HEK293 (cell line): ENCODE data around the gene KIF17.
A peak's percentile ranks its signal among the peaks of the same experiment; 100 is the strongest.

Experiments used
- CTCF ChIA-PET: fragments of 350-600 bp; formaldehyde crosslinking; extraction: SDS; loops from one replicate; lab custom pipeline; 2021; ENCODE audit warnings: antibody characterized with exemption; lab: Yijun Ruan, JAX
- POLR2A ChIA-PET: fragments of 300-600 bp; formaldehyde crosslinking; extraction: SDS; loops from one replicate; lab custom pipeline; 2020; ENCODE audit warnings: antibody characterized with exemption, inconsistent platforms; lab: Yijun Ruan, JAX
- H3K27ac ChIP-seq: fragments of 200-500 bp; sonication (Bioruptor generic); 2 replicates; pipeline ENCODE4 v1.5.1; 2014; ENCODE audit warnings: low read depth, low read length, control low read depth, inconsistent platforms; ENCODE audit errors: extremely low read depth
- H3K36me3 ChIP-seq, 2 experiments: fragments of 200-500 bp in 1 of 2; sonication (Bioruptor generic) in 1 of 2; 1 replicate in 1 of 2; 2 replicates in 1 of 2; pipeline ENCODE4 v1.5.1; 2014 to 2017; ENCODE audit warnings: inconsistent platforms in 2 of 2, low read length in 2 of 2; ENCODE audit not compliant: control insufficient read depth in 2 of 2, insufficient read depth in 1 of 2
- H3K4me1 ChIP-seq: fragments of 200-500 bp; sonication (Bioruptor generic); 2 replicates; pipeline ENCODE4 v1.5.1; 2014; ENCODE audit warnings: mild to moderate bottlenecking, low read length, inconsistent platforms; ENCODE audit not compliant: control insufficient read depth, insufficient read depth
- H3K4me3 ChIP-seq: 2 replicates; pipeline ENCODE4 v1.5.1; 2011; ENCODE audit warnings: low read depth, mild to moderate bottlenecking, control low read depth, low read length, moderate library complexity
- H3K9me3 ChIP-seq: fragments of 200-500 bp; sonication (Bioruptor generic); 2 replicates; pipeline ENCODE4 v1.5.1; 2014; ENCODE audit warnings: low read depth, low read length, inconsistent platforms; ENCODE audit not compliant: control insufficient read depth, insufficient read depth
- GLIS2 ChIP-seq: fragments of 450-650 bp; formaldehyde crosslinking; IDR thresholded peaks from 2 replicates; pipeline ENCODE4 v1.5.1; 2016; ENCODE audit warnings: missing biosample characterization, missing genetic modification characterization
- KLF1 ChIP-seq: fragments of 450-650 bp; formaldehyde crosslinking; IDR thresholded peaks from 2 replicates; pipeline ENCODE4 v1.5.1; 2016; ENCODE audit warnings: missing biosample characterization, missing genetic modification characterization
- KLF9 ChIP-seq: fragments of 450-650 bp; formaldehyde crosslinking; IDR thresholded peaks from 2 replicates; pipeline ENCODE4 v1.5.1; 2016; ENCODE audit warnings: missing biosample characterization, missing genetic modification characterization, low read depth
- SCRT2 ChIP-seq: fragments of 450-650 bp; formaldehyde crosslinking; IDR thresholded peaks from 2 replicates; pipeline ENCODE4 v1.5.1; 2016; ENCODE audit warnings: missing biosample characterization, missing genetic modification characterization
- SP7 ChIP-seq: fragments of 450-650 bp; formaldehyde crosslinking; IDR thresholded peaks from 2 replicates; pipeline ENCODE4 v1.5.1; 2016; ENCODE audit warnings: missing biosample characterization, missing genetic modification characterization
- ZIC2 ChIP-seq: fragments of 450-650 bp; formaldehyde crosslinking; IDR thresholded peaks from 2 replicates; pipeline ENCODE4 v1.5.1; 2016; ENCODE audit warnings: missing biosample characterization, missing genetic modification characterization
- ZNF121 ChIP-seq: fragments of 450-650 bp; formaldehyde crosslinking; IDR thresholded peaks from 2 replicates; pipeline ENCODE4 v1.5.1; 2016; ENCODE audit warnings: missing biosample characterization, missing genetic modification characterization
- ZNF248 ChIP-seq: fragments of 450-650 bp; formaldehyde crosslinking; IDR thresholded peaks from 2 replicates; pipeline ENCODE4 v1.5.1; 2017; ENCODE audit warnings: missing biosample characterization, missing genetic modification characterization
- ZNF302 ChIP-seq: fragments of 450-650 bp; formaldehyde crosslinking; IDR thresholded peaks from 2 replicates; pipeline ENCODE4 v1.5.1; 2016; ENCODE audit warnings: missing biosample characterization, missing genetic modification characterization, low read depth
- ZNF350 ChIP-seq: fragments of 450-650 bp; formaldehyde crosslinking; IDR thresholded peaks from 2 replicates; pipeline ENCODE4 v1.5.0; 2017; ENCODE audit warnings: missing biosample characterization, mild to moderate bottlenecking, missing genetic modification characterization
- ZNF37A ChIP-seq: fragments of 450-650 bp; IDR thresholded peaks from 2 replicates; pipeline ENCODE4 v1.5.1; 2018; ENCODE audit warnings: missing biosample characterization, missing genetic modification characterization
- ZNF391 ChIP-seq: fragments of 450-650 bp; formaldehyde crosslinking; IDR thresholded peaks from 2 replicates; pipeline ENCODE4 v1.5.1; 2016; ENCODE audit warnings: low read depth, missing biosample characterization, missing genetic modification characterization, borderline replicate concordance
- ZNF510 ChIP-seq: fragments of 450-650 bp; formaldehyde crosslinking; IDR thresholded peaks from 2 replicates; pipeline ENCODE4 v1.5.1; 2018; ENCODE audit warnings: mild to moderate bottlenecking, missing genetic modification characterization, missing biosample characterization; ENCODE audit not compliant: insufficient replicate concordance
- ZNF529 ChIP-seq: fragments of 450-650 bp; formaldehyde crosslinking; IDR thresholded peaks from 2 replicates; pipeline ENCODE4 v1.5.1; 2017; ENCODE audit warnings: missing genetic modification characterization, missing biosample characterization; ENCODE audit not compliant: insufficient replicate concordance
- ZNF621 ChIP-seq: fragments of 450-650 bp; formaldehyde crosslinking; IDR thresholded peaks from 2 replicates; pipeline ENCODE4 v1.5.1; 2017; ENCODE audit warnings: missing biosample characterization, missing genetic modification characterization
- ZNF768 ChIP-seq: fragments of 450-650 bp; formaldehyde crosslinking; IDR thresholded peaks from 2 replicates; pipeline ENCODE4 v1.5.1; 2018; ENCODE audit warnings: missing biosample characterization, mild to moderate bottlenecking, missing genetic modification characterization
- TF ChIP-seq, protein P1 (sequence below): fragments of 450-650 bp; formaldehyde crosslinking; IDR thresholded peaks from 2 replicates; pipeline ENCODE4 v1.5.1; 2016; ENCODE audit warnings: missing biosample characterization, missing genetic modification characterization
- TF ChIP-seq, protein P2 (sequence below): fragments of 450-650 bp; formaldehyde crosslinking; IDR thresholded peaks from 2 replicates; pipeline ENCODE4 v1.5.1; 2016; ENCODE audit warnings: missing biosample characterization, missing genetic modification characterization
- TF ChIP-seq, protein P3 (sequence below): fragments of 450-650 bp; formaldehyde crosslinking; IDR thresholded peaks from 2 replicates; pipeline ENCODE4 v1.5.1; 2016; ENCODE audit warnings: missing biosample characterization, missing genetic modification characterization
- TF ChIP-seq, protein P4 (sequence below): fragments of 450-650 bp; formaldehyde crosslinking; IDR thresholded peaks from 2 replicates; pipeline ENCODE4 v1.5.1; 2016; ENCODE audit warnings: missing biosample characterization, missing genetic modification characterization

KIF17 gene

DNA sequence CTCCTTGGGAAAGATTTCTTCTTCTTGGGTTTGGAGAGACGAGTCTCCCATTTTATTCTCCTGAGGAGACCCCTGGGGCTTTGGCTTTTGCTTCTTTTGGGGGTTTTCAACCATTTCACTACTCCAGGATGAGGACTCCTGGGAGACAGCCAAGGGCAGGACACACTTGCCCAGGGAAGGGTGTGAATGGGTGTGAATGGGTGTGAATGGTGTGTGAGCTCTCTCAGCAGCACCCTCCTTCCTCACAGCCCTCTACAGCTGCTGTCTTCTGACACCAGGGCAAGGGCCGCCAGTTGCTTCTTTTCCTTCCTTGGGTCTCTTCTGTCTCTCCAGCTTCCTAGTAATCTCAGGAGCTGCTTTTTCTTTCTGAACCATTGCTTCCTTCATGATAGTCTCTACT, 24.2 kb downstream of the KIF17 start:
- TF ChIP-seq KLF1, result 0 out of 2 replicates have a peak, but pooled peaks have one; percentile 11
- TF ChIP-seq SP7, result no peak
- TF ChIP-seq, protein P1, sequence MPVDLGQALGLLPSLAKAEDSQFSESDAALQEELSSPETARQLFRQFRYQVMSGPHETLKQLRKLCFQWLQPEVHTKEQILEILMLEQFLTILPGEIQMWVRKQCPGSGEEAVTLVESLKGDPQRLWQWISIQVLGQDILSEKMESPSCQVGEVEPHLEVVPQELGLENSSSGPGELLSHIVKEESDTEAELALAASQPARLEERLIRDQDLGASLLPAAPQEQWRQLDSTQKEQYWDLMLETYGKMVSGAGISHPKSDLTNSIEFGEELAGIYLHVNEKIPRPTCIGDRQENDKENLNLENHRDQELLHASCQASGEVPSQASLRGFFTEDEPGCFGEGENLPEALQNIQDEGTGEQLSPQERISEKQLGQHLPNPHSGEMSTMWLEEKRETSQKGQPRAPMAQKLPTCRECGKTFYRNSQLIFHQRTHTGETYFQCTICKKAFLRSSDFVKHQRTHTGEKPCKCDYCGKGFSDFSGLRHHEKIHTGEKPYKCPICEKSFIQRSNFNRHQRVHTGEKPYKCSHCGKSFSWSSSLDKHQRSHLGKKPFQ, result peak; percentile 99
- TF ChIP-seq, all 188 proteins: peak for 2
- H3K27ac ChIP-seq, result no peak overlapping the region
- H3K4me1 ChIP-seq, result no peaks in the 10 kb centered on the region
- no peak overlapping the region for H3K4me3 ChIP-seq
- no peaks in the 10 kb centered on the region for H3K9me3 ChIP-seq
- ChIA-PET CTCF (interaction anchor here (0.7 to 1.1 kb wide), 3 partner anchors 10 to 151 kb away, joined by 3 read pairs; partner anchors contain the start of gene SH2D5), POLR2A (no interaction called here)
- H3K36me3 ChIP-seq, result peaks cover 0 to 6% of the 10 kb centered on the region in 2 experiments; a peak in 2 of 3 replicates

DNA sequence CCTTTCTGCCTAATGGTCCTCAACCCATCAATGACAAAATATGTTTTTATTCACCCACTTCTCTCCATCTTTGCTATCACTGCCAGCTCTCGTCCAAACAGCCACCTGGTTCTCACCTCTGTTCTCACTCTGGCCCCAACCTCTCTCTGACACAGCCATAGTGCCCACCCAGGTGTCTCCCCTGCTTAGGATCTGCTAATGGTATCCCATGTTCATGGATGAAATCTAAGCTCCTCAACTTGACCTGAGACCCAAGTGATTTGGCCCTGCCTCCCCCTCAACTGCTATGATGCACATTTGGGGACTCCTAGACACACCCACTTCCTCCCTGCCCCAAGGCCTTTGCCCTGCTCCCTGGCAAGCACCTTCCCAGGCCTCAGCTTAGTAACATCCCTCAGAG, 25.9 kb downstream of the KIF17 start:
- Histone ChIP-seq H3K4me1 (no peaks in the 10 kb centered on the region), H3K36me3 (peaks cover 0 to 6% of the 10 kb centered on the region in 2 experiments; a peak in 2 of 3 replicates), H3K9me3 (no peaks in the 10 kb centered on the region), H3K4me3 (no peak overlapping the region)
- TF ChIP-seq KLF9 (tag by site-specific recombination) (peak; percentile 25; the same call in 1 of the 2 replicates), ZNF248 (peak; percentile 93), ZNF302 (no peak)
- TF ChIP-seq, all 188 proteins: peak for 2
- ChIA-PET POLR2A (no interaction called here), CTCF (interaction anchor here (0.6 to 1.2 kb wide), 4 partner anchors 117 to 503 kb away, joined by 3 read pairs; no protein-coding TSS in a partner anchor)
- no peak overlapping the region for H3K27ac ChIP-seq

DNA sequence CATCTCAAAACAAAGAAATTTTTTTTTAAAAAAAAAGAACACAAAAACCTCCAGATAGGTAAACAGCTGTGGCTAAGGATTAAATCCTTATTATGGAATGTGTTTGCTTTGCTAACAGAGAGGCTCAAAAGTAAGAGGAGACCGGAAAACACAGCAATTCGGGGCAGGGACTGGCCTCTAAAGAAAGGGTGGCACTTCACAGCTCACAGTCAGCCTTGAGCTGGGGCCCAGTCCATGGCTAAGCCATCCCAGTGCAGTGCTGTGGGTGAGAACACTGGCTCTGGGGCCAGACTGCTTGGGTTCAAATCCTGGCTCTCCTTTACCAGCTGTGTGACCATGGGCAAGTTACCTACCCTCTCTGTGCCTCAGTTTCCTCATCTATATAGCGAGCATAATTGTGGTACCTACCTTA, 28.2 kb downstream of the KIF17 start:
- ChIA-PET POLR2A (no interaction called here), CTCF (interaction anchor here (0.6 kb wide), 1 partner anchor 521 kb away, joined by 5 read pairs; no protein-coding TSS in a partner anchor)
- no peak overlapping the region for H3K4me3 ChIP-seq
- no peak for TF ChIP-seq ZNF529
- TF ChIP-seq ZNF768, result peak; percentile 83; the same call in 1 of the 2 replicates
- TF ChIP-seq ZNF37A (tag by site-specific recombination), result no peak
- no peak for TF ChIP-seq ZNF621 (tag by site-specific recombination)
- TF ChIP-seq, protein P2, sequence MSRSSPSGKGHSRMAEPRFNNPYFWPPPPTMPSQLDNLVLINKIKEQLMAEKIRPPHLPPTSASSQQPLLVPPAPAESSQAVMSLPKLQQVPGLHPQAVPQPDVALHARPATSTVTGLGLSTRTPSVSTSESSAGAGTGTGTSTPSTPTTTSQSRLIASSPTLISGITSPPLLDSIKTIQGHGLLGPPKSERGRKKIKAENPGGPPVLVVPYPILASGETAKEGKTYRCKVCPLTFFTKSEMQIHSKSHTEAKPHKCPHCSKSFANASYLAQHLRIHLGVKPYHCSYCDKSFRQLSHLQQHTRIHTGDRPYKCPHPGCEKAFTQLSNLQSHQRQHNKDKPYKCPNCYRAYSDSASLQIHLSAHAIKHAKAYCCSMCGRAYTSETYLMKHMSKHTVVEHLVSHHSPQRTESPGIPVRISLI (tag by site-specific recombination), result no peak
- TF ChIP-seq ZNF510 (tag by site-specific recombination), result no peak
- no peak for TF ChIP-seq GLIS2 (tag by site-specific recombination)
- no peaks in the 10 kb centered on the region for H3K4me1 ChIP-seq
- no peak overlapping the region for H3K27ac ChIP-seq
- H3K36me3 ChIP-seq, result peaks cover 0 to 6% of the 10 kb centered on the region in 2 experiments; a peak in 1 of 3 replicates
- no peaks in the 10 kb centered on the region for H3K9me3 ChIP-seq

DNA sequence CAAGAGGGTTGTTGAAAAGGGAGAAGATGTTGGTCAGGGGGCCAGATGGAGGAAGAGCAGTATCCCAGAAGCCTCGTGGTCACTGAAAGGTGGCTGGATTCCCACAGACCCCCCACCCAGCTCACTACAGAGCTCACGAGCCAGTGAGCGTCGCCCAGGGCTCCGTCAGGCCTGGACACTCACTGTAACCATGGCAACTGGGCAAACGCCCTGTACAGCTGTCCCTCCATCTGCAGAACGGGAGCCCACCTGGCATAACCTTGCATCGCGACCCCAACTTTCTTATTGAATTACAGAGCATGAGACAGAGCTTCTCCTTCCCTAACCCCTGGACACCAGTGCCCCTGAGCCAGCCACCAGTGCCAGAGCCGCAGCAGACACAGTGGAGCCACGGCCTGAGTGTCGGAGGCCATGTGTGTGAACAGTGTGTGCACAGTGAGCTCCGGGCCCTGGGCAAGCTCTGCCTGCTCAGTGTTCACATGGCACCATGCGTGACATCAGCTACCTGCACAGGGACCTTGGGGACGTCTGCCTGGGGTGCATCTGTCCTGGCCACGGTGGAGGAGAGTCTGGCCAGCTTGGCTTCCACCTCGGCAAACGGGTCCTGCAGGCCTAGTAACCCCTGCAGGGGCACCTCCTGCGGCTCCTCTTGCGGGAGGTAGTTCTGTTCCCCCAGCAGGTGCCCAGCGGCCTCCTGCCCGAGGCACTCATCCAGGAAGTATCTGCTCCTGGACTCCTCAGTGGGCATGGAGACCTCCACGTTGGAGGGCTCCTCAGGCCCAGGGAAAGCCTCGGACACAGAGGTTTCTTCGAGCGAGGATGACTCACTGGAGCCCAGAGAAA, 30.7 kb downstream of the KIF17 start:
- no peak overlapping the region for H3K27ac ChIP-seq
- POLR2A ChIA-PET, result no interaction called here
- H3K4me1 ChIP-seq, result no peaks in the 10 kb centered on the region
- CTCF ChIA-PET, result interaction anchor here (1.1 kb wide), 1 partner anchor 10 kb away, joined by 6 read pairs; no protein-coding TSS in a partner anchor
- H3K4me3 ChIP-seq, result no peak overlapping the region
- peaks cover 0 to 7% of the 10 kb centered on the region in 2 experiments; a peak in 1 of 3 replicates for H3K36me3 ChIP-seq
- no peaks in the 10 kb centered on the region for H3K9me3 ChIP-seq
- TF ChIP-seq ZIC2 (tag by site-specific recombination) (peak; percentile 54), ZNF37A (tag by site-specific recombination) (no peak), ZNF121 (tag by site-specific recombination) (no peak), ZNF350 (no peak), ZNF391 (tag by site-specific recombination) (no peak), SCRT2 (tag by site-specific recombination) (no peak)
- TF ChIP-seq, protein P3, sequence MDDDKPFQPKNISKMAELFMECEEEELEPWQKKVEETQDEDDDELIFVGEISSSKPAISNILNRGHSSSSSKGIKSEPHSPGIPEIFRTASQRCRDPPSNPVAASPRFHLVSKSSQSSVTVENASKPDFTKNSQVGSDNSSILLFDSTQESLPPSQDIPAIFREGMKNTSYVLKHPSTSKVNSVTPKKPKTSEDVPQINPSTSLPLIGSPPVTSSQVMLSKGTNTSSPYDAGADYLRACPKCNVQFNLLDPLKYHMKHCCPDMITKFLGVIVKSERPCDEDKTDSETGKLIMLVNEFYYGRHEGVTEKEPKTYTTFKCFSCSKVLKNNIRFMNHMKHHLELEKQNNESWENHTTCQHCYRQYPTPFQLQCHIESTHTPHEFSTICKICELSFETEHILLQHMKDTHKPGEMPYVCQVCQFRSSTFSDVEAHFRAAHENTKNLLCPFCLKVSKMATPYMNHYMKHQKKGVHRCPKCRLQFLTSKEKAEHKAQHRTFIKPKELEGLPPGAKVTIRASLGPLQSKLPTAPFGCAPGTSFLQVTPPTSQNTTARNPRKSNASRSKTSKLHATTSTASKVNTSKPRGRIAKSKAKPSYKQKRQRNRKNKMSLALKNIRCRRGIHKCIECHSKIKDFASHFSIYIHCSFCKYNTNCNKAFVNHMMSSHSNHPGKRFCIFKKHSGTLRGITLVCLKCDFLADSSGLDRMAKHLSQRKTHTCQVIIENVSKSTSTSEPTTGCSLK (tag by site-specific recombination), result no peak
- TF ChIP-seq, protein P4, sequence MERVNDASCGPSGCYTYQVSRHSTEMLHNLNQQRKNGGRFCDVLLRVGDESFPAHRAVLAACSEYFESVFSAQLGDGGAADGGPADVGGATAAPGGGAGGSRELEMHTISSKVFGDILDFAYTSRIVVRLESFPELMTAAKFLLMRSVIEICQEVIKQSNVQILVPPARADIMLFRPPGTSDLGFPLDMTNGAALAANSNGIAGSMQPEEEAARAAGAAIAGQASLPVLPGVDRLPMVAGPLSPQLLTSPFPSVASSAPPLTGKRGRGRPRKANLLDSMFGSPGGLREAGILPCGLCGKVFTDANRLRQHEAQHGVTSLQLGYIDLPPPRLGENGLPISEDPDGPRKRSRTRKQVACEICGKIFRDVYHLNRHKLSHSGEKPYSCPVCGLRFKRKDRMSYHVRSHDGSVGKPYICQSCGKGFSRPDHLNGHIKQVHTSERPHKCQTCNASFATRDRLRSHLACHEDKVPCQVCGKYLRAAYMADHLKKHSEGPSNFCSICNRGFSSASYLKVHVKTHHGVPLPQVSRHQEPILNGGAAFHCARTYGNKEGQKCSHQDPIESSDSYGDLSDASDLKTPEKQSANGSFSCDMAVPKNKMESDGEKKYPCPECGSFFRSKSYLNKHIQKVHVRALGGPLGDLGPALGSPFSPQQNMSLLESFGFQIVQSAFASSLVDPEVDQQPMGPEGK (tag by site-specific recombination), result no peak
